Posterior vena cava (tissue), 2 donors: ENCODE measurements around the gene R3HDM4. TPM values are rescaled to one million over a fixed set of nuclear protein-coding genes. Genes with fewer than 3 reads are reported as not detected.
"Not testable (repeated sequence)": the region's sequence is repeated elsewhere in the genome, so short reads cannot be mapped to it uniquely, and the experiment has no call there.

ENCODE experiments used
- DNase-seq: peaks from one replicate; pipeline ENCODE4 v3.0.0-alpha.2; 2020; ENCODE audit warnings: low spot score
- intact Hi-C, 2 donors: fragments of 100-400 bp; cut with DNase I; formaldehyde crosslinking; loops; one replicate each; pipeline versions ENCODE4 v1.14.1 to v1.14.2; 2022 to 2023
- total RNA-seq, 2 donors: library from RNA; stranded (reverse); fragmentation: NEBNext Ultra II Directional; extraction: Animal tissue kit (Norgen Biotek cat#: 25700); gene quantifications; one replicate each; pipeline ENCODE4 v1.2.1, GENCODE V29; 2021
- donor health status: DM: yes; HTN: yes; CAD: no.
- donor health status: DM: yes; HTN: yes; CAD: no.

The R3HDM4 gene
- total RNA-seq, 2 donors from 2014 or later = 36.2 to 41.5 TPM

- intact Hi-C loops = no loop called here
- no peak for DNase-seq
Observed at GRCh38 chr19:900302-901111, 12.5 kb downstream of the R3HDM4 start.

GRCh38 chr19:900043-900301 lies 13.0 kb downstream of the R3HDM4 start:
- intact Hi-C loops = no loop called here
- DNase-seq = no peak

- intact Hi-C loops = no loop called here
- no peak for DNase-seq
Observed at GRCh38 chr19:899336-900042, 13.5 kb downstream of the R3HDM4 start.

- intact Hi-C loops = no loop called here
- no peak for DNase-seq
Observed at GRCh38 chr19:898663-899062, 14.4 kb downstream of the R3HDM4 start.

- no peak for DNase-seq
- intact Hi-C loops = no loop called here
Observed at GRCh38 chr19:897442-898039, 15.5 kb downstream of the R3HDM4 start.

GRCh38 chr19:896999-897398 lies 16.0 kb downstream of the R3HDM4 start:
- DNase-seq = no peak
- intact Hi-C loops = no loop called here

GRCh38 chr19:896434-896833 lies 16.6 kb downstream of the R3HDM4 start:
- intact Hi-C loops = no loop called here
- no peak for DNase-seq

GRCh38 chr19:892894-893689 lies 19.9 kb downstream of the R3HDM4 start, which contains the start of the genes MED16 and RNU6-9:
Gene MED16, minus strand, starts transcription at chr19:893187. Its CDS starts 2,056 bp downstream, at chr19:891131.
Gene RNU6-9, plus strand, starts transcription at chr19:893484.
- DNase-seq = peak; percentile 97
- intact Hi-C loops = no loop called here

- intact Hi-C loops = no loop called here
- no peak for DNase-seq
Observed at GRCh38 chr19:892243-892893, 20.7 kb downstream of the R3HDM4 start.

- DNase-seq, intact Hi-C loops: not testable (repeated sequence)
Observed at GRCh38 chr19:891421-892200, 21.4 kb downstream of the R3HDM4 start.

GRCh38 chr19:890831-891230 lies 22.2 kb downstream of the R3HDM4 start:
- DNase-seq = no peak

GRCh38 chr19:889662-890295 lies 23.2 kb downstream of the R3HDM4 start:
- no peak for DNase-seq
- intact Hi-C loops = loop anchor here in 1 of 2 donors (10.0 kb wide), 1 partner anchor 285 kb away; the partner anchor contains the start of gene SBNO2

More at GRCh38 chr19:890831-891230, 22.2 kb downstream of the R3HDM4 start:
- intact Hi-C loops = no loop called here

- intact Hi-C loops = loop anchor here in 1 of 2 donors (10.0 kb wide), 1 partner anchor 286 kb away; the partner anchor contains the start of gene SBNO2
- no peak for DNase-seq
Observed at GRCh38 chr19:888581-889385, 24.2 kb downstream of the R3HDM4 start.

GRCh38 chr19:887599-887998 lies 25.4 kb downstream of the R3HDM4 start:
- intact Hi-C loops = loop anchor here in 1 of 2 donors (10.0 kb wide), 1 partner anchor 287 kb away; the partner anchor contains the start of gene SBNO2
- no peak for DNase-seq

- DNase-seq = no peak
- intact Hi-C loops = loop anchor here in 1 of 2 donors (10.0 kb wide), 1 partner anchor 288 kb away; the partner anchor contains the start of gene SBNO2
Observed at GRCh38 chr19:887072-887471, 25.9 kb downstream of the R3HDM4 start.

- intact Hi-C loops = loop anchor here in 1 of 2 donors (10.0 kb wide), 1 partner anchor 289 kb away; the partner anchor contains the start of gene SBNO2
- DNase-seq = no peak
Observed at GRCh38 chr19:885536-886224, 27.3 kb downstream of the R3HDM4 start.
